ENCODE data around the gene TIGD7.

Gene TIGD7, protein sequence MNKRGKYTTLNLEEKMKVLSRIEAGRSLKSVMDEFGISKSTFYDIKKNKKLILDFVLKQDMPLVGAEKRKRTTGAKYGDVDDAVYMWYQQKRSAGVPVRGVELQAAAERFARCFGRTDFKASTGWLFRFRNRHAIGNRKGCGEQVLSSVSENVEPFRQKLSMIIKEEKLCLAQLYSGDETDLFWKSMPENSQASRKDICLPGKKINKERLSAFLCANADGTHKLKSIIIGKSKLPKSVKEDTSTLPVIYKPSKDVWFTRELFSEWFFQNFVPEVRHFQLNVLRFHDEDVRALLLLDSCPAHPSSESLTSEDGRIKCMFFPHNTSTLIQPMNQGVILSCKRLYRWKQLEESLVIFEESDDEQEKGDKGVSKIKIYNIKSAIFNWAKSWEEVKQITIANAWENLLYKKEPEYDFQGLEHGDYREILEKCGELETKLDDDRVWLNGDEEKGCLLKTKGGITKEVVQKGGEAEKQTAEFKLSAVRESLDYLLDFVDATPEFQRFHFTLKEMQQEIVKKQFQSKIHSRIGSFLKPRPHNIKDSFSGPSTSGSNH

DNA sequence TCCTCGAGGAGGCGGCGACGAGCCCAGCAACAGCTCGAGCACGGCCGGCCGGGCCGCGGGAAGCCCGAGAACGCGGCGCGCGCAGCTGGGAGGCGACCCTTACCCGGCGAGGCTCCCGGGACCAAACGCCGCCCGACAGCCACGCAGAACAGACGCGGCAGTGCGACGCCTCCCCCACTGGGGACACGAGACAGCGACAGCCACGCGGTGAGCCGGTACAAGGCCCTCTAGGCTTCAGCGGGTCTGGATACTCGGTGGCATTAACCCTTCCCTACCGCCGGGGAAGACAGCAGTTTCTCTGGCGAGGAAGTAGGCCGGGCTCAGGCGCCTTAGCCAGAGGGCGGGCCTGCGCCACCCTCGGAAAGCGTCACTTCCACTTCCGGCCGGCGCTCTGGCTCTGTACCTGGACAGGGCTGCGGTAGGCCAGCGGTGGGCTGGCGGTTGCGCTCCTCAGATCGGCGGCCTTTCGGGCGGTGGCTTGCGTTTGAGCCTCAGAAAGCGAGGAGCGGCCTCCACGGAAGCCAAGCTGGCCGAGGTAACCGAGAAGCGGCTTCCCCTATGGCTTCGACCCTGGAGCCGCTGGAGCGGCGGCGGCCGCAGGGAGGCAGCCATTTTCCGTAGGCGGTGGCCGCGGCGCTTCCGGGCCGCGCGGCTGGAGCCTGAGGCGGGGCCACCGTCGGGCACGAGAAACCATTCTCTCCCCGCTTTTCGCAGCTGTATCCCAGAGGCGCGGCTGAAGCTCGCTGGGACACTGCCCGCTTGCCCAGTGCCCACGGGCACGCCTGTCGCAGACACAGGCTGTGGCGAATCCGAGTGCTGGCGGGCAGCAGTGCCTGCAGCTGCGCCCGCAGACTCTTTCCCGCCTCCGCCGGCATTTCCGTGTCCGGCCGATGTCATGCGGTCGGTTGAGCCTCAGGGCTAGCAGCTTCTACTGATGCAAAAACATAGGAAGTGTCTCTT is at the start of gene TIGD7, which contains the start of gene ZNF75A:
Gene TIGD7, minus strand, starts transcription at position 322 of the 960 bp plus-strand sequence. CDS start 4,816 bp downstream, outside the sequence.
Gene ZNF75A, plus strand, starts transcription at position 389 of the 960 bp plus-strand sequence. CDS start 2,932 bp downstream, outside the sequence.
- peak; percentile 90 for DNase-seq (ENCODE audit: low read depth)

DNA sequence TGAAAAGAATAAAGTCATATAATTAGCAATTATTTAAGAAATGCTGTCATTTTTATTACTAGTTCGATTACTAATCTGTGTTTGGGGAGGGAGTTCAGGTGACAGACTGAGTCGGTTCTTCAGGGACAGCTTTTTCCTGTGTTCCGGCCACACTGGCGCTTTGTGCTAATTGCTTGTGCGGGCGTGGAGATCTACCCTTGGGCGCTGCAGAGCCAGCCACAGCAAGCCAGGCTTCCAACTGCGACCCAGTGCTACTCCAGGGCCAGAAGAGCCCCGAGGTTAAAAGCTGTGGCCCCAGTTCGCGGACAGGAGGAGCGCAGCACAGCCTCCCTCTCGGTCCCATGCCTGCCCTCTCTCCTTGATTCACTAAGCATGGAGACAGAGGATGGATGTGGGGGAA is 43.9 kb upstream of the TIGD7 start:
- DNase-seq (ENCODE audit: low read depth): no peak

DNA sequence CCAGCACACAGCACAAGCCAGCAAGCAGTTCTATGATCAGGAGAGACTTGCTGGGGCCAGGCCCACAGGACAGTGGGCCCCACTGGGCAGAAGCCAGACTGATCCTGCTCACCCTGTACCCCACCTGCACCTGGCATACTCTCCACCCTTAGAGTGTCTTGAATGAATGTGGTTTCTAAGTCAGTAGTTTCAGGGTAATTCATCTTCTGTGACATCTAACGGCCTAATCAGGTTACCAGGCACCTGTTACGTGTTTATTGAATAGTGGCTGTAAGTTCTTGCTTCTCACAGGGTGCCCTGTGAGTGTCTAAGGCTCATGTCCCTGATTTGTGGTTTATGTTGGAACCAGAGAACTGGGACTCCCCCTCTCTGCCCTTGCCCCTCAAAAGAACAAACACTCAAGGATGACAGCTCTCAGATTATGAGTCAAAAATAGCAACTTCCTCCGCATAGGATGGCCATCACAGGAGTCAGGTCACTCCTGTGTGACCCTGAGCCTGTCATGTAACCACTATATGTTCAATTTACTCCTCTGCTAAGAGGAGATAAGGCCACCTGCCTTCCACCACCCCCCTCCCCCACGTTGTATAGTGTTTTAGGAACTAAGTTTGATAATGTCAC is 43.4 kb upstream of the TIGD7 start:
- no peak for DNase-seq (ENCODE audit: low read depth)

DNA sequence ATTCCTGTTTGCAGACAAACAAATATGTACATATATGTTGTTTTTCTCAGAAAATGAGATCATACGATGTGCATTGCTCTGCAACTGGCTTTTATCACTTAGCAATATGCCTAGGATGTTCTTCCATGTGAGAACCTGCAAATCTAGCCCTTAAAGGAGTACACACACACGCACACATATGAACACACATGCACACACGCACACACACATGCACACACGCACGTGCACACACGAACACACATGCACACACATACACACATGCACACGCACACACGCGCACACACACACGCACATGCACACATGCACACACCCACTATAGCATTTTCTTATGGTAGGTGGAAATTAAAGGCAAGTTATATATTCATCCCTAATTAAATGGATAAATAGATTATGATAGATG is 42.4 kb upstream of the TIGD7 start:
- DNase-seq (ENCODE audit: low read depth): no peak

DNA sequence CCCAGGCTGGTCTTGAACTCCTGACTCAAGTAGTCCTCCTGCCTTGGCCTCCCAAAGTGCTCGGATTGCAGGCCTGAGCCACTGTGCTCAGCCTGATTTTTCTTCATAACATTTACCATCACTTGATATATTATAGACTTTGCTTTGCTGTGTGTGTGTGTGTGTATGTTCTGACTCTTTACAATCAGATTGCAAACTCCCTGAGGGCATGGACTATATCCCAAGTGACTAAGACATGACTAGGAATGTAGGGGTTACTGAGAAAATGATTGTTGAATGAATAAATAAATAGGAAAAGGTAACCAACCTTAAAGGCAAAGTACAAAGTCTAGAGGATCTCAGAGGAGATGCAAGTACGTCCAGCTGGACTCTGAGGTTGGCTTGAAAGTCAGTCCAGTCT is 40.8 kb upstream of the TIGD7 start:
- DNase-seq (ENCODE audit: low read depth): no peak

DNA sequence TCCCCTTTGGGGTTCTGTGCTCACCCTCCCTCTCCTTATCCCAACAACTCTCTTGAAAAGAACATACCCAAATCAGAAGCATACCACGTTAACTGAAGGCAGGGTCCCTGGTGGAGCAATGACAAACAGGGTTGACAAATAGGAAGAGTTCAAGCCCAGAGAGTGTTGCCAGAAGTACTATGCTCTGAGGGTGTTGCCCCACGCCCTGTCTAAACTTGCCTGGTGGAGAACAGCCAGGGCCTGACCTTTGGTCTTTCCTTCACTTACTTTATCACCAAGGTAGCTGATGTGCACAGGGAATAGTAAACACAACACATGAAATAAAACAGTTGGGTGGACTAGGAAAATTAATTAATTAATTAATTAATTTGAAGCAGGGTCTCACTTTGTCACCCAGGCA is 23.4 kb upstream of the TIGD7 start:
- DNase-seq (ENCODE audit: low read depth): no peak

DNA sequence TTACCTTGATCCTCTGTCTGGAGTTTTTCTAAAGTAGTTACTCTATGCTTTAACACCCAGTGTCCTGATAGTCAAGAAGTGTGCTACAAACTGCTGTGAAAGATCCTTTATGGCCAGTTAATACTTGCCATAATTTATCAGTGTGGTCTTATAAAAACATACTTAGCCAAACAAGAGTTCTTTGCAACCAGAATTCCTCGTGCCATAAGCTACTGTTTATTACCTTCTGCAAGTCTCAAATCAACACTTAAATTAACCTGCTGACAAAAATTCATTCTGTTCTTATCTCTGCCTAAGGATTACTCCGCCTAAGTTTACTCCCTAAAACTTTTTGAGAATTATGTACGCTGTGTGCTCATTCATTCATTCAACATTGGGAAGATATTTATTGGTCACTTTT is 22.9 kb upstream of the TIGD7 start:
- no peak for DNase-seq (ENCODE audit: low read depth)

DNA sequence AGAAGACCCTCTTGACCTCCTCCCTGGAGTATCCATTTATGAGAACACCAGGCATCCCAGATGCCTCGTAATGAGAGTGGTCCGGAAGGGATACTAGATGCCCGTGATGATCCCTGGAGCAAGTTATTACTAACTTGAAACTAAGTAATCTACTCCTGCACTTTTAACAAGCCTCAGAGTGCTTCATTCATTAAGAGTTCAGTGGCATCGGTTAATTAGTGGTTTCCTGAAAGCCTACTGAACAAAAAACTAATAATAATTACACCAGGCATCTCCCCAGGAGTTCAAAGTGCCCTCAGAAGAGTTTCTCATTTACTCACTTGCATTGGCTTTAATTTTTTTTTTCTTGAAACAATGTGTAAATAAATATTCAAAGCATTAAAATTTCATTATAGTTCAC is 22.3 kb upstream of the TIGD7 start:
- DNase-seq (ENCODE audit: low read depth): no peak

DNA sequence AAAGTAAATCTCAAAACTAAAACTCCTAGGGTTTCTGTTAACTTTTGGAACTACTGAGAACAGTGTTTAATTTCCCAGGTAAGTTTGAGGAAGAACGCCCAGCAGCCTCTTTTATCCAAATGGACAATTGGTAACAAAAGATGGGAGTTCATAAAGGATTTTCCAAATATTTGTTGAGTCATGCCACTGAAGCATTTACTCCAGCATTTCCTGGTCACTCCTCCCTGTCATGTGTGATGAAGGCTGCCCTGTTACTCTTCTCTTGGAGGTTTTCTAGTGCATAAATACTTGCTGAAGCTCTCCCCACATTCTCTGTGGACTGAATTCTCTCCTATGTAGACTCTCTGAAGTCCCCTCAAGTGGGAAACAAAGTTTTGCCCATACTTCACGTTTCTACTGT is 16.6 kb upstream of the TIGD7 start:
- DNase-seq (ENCODE audit: low read depth): no peak

DNA sequence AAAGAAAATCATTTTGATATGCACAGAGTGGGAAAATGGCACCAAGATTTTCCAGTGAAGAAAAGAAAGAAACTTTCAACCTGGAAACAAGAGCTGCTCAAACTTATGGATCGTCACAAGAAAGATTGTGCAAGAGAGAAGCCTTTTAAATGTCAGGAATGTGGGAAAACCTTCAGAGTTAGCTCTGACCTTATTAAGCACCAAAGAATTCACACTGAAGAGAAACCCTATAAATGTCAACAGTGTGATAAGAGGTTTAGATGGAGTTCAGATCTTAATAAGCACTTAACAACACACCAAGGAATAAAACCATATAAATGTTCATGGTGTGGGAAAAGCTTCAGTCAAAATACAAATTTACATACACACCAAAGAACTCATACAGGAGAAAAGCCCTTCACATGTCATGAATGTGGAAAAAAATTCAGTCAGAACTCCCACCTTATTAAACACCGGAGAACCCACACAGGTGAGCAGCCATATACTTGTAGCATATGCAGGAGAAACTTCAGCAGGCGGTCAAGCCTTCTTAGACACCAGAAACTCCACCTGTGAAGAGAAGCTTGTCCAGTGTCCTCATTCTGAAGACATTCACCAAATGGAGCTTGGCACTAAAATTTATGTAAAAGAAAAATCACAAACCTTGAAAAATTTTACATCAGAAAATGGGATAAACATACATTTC is 12.2 kb upstream of the TIGD7 start:
- peak; percentile 12 for DNase-seq (ENCODE audit: low read depth)

DNA sequence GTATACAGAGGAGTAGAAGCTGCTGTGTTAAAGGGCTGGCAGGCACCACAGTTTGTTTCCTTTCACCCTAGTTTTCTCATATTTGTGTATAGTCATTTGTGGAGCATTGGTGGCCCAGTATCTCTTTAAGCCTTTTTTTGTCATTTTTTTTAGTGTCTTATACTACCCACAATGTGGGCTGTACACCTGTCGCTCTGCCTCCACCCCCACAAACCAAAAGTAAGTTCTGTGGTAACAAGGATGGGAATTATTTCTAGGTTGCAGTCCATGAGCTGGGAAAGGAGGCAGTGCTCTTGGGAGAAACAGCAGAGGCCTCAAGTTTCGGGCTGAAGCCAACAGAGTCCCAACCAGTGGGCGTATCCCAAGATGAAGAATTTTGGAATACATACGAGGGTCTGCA is 6.3 kb upstream of the TIGD7 start:
- DNase-seq (ENCODE audit: low read depth): no peak

DNA sequence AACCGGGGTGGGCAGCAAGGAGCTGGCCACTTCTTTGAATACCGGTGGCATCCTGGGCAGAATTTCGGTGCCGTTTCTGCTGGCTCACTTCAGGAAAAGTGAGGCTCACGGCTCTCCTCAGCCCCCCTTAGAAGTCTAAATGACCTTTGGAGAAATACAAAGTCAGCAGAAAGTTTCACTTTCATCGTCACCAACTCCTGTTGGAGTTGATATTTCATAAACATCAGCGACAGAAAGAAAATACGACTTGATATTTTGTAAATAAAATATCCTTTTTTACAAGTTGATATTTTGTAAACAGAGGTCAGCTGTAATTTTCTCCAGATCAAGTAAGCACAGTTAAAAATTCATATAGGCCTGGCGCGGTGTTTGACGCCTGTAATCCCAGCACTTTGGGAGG is 848 bp upstream of the TIGD7 start:
- no peak for DNase-seq (ENCODE audit: low read depth)

DNA sequence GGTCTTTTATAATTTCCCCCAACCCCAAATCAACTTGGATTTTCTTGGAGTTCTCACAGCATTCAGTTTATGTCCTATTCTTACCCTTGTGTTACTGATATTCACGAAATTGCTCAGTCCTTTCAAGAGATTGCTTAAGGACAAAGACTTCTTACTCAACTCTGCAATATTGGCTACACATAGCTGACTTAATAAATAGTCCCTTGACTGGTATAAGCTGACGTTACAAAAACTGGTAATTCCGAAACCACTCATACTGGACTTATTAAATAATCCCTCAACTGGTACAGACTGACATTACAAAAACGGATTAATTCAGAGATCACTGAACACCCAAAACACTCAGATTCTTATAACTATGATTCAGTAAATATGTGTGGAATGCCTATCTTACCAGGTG is 860 bp downstream of the TIGD7 start:
- no peak for DNase-seq (ENCODE audit: low read depth)

DNA sequence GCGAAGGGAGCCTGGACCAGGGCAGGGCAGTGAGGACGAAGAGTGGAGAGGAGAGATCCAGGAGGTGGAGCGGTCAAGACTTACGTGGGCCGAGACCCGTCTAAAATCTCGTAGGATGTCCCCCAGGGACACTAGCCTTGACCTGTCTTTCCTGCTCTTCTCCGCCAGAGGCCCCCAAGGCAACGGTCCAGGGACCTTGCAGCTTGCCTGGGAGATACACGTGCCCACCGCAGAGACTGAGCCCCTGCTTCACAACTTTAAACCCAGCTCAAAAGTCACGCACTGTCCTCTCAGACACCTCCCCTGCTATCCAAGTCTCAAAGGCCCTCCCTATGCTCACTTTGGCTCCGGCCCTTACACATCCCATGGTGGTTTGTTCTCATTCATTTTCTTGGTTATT is 9.4 kb downstream of the TIGD7 start:
- no peak for DNase-seq (ENCODE audit: low read depth)

DNA sequence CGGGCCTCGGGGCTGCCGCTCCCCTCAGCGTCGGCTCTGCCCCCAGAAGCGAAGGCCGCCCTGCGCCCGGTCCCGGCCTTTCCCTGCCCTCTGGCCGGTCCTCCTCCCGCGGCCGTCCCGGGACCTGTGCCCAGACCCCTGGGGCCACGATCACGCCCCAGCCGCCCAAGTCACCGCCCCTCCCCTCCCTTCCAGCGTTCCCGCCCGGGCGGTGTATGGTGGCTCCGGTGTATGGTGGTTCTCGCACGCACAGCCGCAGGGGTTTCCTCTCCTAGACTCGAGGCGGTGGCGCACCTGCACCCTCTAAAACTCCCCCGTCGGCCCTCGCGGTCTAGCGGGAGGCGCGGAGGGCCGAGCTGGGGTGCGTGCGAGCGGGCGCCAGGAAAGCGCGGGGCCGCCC is 10.0 kb downstream of the TIGD7 start:
- DNase-seq (ENCODE audit: low read depth): no peak

DNA sequence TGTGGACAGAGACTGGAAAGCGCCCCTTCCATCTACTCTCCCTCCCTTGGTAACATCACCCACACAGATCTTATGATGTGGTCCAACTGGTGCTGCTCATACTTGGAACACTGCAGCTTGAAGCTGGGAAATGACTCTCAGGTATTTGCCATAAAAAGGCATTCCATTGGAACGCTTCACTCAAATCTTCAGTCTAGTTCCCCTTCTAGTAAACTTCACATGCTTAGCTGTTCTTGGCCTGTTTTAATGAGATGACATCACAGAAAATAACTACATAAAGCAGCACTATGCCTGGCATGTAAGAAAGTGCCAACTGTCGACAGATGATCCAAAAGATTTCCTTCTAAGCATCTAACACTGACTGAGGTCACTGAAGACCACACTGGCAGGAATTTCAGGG is 12.6 kb downstream of the TIGD7 start:
- DNase-seq (ENCODE audit: low read depth): peak; percentile 60

DNA sequence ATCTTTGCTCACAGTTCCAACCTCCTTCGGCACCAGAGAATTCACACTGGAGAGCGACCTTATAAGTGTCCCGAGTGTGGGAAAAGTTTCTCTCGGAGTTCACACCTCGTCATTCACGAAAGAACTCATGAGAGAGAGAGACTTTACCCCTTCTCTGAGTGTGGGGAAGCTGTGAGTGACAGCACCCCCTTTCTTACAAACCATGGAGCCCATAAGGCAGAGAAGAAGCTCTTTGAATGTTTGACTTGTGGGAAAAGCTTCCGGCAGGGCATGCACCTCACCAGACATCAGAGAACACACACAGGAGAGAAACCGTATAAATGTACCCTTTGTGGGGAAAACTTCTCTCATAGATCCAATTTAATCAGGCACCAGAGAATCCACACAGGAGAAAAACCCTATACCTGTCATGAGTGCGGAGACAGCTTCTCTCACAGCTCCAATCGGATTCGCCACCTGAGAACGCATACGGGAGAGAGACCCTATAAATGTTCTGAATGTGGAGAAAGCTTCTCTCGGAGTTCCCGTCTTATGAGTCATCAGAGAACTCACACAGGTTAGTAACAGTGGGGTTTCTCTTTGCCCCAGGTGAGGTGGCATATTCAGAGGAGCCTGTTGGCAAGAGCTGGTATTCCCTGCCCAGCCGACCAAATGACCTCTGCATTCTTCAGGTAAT is 15.1 kb downstream of the TIGD7 start:
- no peak for DNase-seq (ENCODE audit: low read depth)

DNA sequence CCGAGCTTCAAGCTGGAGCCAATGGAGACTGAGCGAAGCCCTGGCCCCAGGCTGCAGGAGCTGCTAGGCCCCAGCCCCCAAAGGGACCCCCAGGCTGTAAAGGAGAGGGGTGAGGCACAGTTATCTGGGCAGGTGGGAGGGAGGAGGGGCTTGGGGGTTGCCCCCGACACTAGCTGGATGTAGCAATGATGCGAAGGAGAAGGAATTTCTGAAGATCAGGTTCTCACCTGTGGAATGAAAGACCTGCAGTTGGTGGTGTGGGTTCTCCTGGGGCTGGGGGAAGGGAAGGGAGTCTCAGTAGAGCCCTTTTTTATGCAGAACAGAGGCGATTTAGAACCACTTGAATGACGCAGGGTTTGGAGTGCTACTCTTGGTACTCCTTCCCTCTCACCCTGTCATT is 20.1 kb downstream of the TIGD7 start:
- DNase-seq (ENCODE audit: low read depth): no peak

DNA sequence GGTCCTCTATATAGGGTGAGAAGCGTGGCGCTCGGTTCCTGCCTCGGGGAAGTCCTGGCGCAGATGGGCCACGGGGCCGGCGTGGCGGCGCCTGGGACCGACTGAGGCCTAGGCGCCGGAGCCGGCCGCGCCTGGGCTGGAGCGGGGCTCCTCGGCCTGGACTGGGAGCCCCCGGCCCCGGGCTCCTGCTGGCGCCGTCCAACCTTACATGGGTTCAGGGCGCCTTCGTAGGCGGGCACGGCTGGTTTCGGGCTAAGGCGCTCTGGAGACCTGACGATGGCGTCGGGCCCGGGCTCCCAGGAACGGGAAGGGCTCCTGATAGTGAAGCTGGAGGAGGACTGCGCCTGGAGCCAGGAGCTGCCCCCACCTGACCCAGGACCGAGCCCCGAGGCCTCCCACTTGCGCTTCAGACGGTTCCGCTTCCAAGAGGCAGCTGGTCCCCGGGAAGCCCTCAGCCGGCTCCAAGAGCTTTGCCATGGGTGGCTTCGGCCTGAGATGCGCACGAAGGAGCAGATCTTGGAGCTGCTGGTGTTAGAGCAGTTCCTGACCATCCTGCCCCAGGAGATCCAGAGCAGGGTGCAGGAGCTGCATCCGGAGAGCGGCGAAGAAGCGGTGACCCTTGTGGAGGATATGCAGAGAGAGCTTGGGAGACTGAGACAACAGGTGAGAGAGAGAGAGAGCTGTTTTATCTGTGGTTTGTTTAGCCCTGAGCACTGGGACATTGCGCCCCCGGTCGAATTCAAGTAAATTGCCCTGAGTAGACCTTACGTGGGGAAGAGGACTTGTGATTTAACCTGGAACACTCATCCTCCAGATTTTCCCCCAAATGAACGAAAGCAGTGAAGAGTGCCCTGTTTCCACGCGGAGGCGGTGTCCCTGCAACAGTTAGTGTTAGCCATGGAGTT is 21.4 kb downstream of the TIGD7 start:
- no peak for DNase-seq (ENCODE audit: low read depth)

Data from EH (cell line).